Kidney glomerular epithelial cell (primary cell): ENCODE measurements around the gene IRF2.
"Not testable (repeated sequence)": the region's sequence is repeated elsewhere in the genome, so short reads cannot be mapped to it uniquely, and the experiment has no call there.

Source experiments
- DNase-seq: peaks from one replicate; lab custom pipeline; 2025; lab: John Stamatoyannopoulos, UW

The IRF2 gene

DNA sequence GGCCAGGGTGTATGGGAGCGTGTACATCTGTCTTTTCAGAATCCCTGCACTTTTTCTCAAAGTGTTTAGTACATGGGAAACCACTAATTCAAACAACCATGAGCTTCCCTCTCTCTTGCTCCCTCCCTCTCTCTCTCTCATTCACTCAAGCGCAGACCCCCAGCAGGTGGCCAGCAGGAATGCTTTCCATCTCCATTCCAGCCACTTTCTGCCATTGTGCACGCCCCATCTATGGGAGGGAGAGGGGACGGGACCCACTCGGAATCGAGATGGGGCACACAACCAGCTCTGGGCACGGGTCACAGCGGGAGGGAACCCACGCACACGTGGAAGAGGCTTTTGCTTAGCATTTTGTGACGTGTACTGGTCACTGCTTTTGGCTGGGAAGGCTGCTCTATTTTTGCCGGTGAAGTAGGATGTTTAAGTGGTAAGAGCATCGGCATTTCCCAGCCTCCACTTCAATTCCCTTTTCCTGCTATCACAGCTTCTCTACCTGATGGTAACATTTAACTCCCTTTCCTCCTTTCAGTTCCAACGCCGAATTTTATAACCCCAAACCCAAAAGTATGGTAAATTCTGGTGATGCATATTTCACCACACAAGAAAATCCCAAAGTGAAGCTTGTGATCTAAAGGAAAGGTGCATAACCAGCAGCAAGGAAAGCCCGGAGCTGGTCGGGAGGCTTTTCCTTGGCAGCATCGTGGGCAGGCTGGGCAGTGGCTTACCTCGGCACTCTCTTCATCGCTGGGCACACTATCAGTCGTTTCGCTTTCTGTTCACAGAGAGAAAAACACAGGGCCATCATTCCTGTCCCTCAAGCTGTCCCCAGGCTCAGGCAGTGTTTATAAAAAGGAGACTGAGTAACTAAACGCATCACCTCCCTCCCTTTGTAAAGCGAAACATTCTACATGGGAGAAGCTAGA is 84.1 kb downstream of the IRF2 start:
- DNase-seq = no peak

DNA sequence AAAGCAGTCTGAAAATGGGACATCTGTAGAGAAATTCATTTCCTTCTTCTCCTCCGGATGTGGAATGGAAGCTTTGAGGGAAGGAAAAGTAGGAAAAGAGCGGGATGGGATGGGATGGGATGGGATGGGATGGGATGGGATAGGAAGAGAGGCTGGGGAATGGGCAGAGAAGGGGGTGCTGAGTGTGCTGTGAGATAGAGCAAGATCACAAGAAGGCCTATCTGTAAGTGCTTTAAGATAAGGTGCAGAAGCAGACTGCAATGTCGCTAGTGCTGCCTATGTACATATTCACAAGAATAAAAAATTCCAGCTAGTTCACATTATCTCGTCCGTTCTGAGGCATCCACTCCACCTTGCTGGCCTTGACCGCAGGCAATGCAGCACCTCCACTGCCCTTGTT is 86.2 kb downstream of the IRF2 start:
- no peak for DNase-seq

DNA sequence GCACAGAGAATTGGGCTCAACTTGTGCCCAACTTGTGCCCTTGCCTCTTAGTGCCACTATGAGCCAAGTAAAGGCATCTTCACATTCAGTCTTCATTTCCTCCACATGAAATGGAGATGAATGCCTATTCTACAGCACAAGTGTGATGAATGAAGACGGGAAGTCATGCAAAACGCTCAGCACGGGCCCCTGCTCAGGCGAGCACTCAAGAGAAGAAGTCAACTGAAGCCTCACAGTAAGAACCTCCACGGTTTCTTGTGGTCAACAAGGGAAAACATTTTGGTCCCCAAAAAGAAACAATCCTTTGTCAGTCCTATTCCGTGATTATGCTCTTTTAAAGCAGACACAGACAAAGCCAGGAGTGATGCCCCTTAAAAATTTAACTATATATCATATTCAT is 87.0 kb downstream of the IRF2 start:
- DNase-seq = no peak

DNA sequence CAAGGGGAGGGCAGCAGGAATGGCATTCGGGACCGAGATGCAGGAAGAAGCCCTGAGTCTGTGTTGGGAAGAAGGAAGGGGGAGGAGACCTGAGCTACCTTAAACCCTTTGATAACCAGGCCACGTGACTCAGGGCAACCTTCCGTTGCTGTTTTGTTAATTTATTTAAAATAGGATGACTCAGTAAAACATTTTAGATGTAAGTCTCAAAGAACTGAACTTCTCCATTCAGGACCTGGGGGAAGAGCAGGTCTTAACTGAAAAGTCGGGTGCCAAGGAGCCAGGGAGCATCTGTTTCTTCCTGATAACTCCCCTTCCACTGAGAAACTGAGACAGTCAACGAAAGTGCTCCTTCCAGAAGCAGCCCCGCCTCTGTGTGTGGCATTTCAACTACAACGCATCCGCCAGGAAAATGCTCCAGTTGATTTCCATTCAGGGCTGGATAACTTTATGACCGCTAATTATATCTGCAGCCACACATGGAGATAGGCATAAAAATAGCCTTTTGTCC is 88.0 kb downstream of the IRF2 start:
- DNase-seq = peak; percentile 8

DNA sequence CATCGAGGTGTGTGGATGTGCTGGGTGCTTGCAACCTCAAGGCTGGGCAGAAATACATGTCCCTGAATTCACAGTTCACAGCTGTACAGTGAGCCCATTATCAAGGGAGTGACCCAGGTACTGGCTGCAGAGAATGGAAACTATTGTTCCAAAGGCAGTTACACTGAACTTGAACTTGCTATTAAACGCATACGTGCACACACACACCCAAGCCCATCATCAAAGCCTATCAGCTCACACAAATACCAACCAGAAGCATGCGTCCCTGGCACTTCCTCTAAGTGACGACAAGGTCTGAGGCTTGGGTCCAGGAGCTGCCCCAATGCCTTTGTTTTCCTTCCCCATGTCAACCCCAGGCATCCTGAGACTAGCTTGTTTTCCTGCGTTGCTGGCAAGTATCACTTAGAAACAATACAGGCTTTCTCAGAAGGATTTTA is 88.6 kb downstream of the IRF2 start:
- no peak for DNase-seq

DNA sequence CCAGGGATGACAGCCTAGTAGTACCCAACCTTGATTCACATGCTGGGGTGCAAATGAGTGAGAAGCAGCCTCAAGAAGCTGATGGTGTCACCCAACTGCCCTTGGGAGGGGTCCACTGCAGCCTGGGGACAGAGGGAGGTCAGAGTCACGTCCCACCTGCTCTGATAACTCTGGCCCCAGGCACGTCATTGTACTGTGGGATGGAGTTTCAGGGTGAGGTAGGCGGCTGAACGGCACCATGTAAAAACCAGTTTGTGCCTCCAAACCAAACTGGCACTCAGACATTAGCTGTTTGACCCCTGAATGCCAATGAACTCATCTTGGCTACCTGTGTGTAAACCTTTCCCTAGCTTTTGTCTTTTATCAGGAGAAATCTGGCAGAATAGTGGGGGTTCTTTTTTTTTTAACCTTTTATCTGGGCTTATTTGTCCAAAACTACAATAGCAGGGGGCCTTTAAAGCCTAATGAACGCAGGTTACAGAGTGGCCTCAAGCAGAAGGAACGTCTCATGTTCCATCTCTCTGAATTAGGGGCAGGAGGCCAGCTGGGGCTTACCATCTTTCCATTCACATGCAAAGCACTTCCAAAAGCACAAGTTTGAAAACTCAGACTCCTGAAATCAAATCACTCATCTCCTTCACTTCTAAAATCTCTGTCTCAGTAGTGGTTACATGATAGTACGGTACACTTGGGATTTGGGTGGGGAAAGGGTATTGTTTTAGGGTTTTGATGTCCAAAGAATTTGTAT is 89.4 kb downstream of the IRF2 start:
- DNase-seq = no peak

DNA sequence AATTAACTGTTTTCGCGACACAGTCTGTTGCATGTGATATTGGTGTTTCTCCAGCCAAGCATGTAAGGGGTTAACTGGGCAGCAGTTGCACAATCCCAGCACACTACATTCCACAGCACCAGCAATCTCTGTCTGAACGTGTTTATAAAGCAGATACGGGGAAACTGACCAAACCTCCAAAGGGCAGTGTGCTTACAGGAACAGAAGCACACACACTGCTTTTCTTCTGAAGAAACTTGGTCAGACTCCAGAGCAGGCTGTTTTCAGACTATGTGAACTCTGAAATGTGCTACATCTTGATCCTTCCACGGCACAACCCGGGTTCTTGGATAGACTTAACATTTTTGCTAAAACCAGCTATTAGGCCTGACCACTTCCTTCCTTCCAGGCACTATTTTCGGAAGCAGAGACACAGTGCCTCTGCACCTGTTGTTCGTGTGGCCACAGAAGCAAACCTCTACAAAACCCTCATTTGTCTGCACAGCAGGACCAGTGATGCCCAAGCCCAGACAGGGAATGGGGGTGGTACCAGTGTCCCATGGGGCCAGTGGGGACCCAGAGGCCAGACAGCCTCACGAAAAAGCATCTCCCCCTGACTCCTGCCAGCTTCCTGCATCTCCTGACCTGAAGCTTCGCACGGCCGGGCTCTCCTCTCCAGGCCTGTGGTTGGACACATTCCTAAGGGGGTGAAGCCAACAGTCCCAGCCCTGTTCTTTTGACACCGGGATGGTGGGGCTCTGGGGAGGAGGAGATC is 90.1 kb downstream of the IRF2 start:
- peak; percentile 74 for DNase-seq

DNA sequence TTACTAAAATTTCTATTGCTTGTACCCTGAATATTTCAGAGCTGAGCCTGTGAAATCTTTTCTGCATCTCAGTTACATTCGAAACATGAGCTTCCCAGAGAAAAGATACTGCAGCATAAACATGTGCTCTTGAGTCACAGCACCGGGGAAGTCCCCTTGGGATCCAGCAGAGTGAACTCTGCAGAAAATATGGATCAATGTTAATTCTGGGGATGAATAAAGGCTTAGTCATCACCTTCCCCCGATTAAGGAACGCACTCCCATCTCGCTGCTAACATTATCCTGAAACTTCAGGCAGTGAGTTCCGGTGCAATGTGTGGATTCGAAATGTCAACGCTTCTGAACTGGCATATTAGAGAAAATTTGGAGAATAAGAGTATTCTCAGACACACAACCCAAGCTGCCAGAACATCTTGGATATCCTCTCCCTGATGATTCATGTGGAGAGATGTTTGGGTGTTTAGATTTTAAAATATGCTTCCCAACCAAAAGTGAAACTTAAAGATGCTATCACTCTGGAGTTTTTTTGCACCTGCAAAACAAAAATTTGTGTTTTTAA is 90.8 kb downstream of the IRF2 start:
- DNase-seq = peak; percentile 86

DNA sequence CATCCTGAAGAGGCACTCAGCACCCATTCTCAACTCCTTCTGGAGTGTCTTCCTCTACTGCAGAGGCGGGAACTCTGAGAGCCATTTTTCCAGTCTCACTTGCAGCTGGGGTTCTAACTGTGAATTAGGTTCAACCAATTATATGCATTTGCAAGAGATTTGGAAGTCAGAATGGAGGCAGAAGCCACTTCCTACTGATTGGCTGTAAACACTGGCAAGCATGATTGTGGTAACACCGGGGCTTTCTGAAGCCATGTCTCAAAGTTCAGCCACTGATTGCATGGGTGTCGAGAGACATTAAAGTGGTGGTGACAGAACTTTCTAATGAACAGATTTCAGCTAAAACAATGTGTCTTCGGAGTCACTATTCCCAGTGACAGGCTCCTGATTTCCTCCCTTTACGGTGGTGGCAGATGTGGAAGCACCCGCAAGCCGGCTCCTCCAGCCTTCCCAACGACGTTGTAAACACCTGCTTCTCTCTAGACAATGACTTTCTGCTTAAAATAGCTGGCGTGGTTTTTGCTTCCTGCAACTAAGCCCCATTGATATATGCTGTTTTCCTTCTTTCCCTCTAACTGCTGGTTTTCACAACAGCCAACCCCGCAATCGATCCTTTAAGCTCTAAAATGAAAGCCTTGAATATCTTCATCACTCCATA is 92.0 kb downstream of the IRF2 start:
- DNase-seq = no peak

DNA sequence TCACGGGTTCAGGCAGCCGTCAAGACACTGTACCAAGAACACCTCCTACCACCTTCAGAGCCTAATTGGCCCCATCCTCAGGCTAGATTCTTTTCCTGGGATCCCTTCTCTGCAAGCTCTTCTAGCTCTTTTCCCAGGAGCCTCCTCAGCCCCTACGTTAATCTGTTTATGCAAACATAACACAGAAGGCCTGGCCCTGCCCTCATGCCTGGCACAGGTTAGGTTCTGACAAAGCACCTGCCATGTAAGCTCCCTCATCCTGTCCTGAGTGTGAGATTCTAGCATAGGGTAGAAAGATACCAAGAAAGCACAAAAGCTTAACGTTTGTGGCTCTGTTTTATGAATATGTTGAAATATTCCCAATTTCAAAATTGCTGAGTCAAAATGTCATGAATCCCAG is 93.6 kb downstream of the IRF2 start:
- DNase-seq = no peak

DNA sequence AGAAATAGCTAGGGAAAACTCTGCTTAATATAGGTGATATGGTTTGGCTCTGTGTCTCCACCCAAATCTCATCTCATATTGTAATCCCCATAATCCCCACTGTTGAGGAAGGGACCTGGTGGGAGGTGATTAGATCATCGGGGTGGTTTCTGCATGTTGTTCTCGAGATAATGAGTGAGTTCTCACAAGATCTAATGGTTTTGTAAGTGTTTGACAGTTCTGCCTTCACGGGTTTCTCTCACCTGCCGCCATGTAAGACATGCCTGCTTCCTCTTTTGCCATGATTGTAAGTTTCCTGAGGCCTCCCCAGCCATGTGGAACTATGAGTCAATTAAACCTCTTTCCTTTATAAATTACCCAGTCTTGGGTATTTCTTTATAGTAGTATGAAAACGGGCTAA is 94.1 kb downstream of the IRF2 start:
- DNase-seq = not testable (repeated sequence)

DNA sequence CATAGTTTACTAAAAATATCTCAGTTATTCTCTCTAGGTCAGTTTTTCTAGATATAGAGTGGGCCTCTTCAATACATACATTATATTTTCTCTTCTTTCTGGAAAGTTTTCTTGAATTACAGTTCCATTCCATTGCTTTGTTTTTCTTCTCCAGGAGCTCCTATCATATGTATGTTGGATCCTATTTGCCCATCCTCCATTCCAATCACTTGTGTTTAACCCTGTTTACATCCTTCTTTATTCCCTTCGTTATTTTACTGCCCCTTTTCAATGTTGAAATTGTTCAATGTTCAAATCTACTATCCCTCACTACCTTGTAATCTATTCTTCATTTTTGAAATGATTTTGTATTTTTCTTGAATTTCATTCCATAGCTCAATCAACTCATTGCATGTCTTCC is 97.4 kb downstream of the IRF2 start:
- no peak for DNase-seq

DNA sequence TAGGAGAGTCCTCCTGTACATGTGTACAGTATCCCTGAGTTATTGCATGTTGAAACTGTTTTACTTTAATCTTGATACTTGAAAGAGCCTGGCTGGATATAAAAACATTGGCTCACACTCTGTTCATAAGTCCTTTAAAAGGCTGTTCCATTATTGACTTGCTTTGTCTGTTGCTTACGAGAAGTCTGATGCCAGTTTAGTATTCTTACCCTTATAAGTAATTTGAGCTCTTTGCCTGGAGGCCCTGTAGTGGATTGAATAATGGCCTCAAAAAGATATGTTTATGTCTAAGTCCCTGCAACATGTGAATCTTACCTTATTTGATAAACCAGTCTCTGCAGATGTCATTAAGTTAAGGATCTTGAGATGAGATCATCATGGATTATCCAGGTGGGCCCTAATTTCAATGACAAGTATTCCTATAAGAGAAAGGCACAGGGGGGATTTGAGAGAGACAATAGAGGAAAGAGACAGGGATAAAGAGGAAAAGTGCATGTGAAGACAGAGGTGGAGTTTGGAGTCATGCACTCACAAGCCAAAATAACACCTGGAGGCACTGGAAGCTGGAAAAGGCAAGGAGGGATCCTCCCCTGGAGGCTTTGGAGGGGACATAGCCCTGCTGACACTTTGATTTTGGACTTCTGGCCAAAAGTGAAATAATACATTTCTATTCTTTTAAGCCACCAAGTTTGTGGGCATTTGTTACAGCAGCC is 98.1 kb downstream of the IRF2 start:
- DNase-seq = no peak

DNA sequence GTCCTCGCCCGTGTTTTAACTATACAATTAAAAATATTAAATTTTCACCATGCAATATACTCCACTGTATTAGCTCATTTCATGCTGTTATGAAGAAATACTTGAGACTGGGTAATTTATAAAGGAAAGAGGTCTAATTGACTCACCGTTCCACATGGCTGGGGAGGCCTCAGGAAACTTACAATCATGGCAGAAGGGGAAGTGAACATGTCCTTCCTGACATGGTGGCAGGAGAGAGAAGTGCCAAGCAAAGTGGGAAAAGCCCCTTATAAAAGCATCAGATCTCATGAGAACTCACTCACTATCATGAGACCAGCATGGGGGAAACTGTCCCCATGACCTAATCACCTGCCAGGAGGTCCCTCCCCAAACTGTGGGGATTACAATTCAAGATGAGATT is 98.7 kb downstream of the IRF2 start:
- not testable (repeated sequence) for DNase-seq

DNA sequence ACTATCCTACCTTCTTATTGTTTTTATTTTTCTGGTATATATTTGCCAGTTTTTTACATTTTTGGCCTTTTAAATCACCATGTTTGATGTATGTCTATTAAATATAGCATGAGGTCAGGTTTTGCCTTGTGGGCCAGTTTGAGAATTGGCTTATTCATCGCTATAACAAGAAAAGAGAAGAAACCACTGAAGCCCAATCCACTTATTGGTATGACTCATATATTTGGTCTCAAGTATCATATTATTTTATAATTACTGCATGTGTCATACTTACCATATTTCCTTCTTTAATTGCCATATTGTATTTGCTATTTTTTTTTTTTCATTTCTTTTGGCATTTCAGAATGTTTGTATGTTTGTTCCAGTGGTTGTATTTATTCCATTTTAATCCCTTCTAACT is 99.3 kb downstream of the IRF2 start:
- no peak for DNase-seq

DNA sequence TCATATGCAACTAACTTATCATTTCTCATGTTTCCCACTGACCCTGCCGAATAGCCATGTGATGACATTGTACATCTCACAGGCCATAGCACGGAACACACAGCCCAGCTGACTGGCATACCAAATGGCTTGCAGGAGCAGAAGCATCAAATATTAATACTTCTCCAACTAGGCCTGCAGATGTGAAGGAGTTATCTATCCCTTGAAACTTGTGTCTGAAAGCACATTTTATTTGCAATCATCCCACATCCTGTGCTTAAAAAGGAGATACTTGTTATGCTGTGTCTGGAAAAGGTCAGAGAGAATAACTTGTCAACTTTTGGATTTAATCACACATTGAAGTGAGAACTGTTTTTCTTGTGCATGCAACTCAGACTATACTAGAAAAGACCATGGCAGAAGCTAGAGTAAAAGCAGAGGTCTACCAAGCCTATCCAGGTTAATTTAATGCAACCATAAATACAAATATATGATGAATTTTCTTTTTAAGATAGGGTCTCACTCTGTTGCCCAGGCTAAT is 100.4 kb downstream of the IRF2 start:
- no peak for DNase-seq

DNA sequence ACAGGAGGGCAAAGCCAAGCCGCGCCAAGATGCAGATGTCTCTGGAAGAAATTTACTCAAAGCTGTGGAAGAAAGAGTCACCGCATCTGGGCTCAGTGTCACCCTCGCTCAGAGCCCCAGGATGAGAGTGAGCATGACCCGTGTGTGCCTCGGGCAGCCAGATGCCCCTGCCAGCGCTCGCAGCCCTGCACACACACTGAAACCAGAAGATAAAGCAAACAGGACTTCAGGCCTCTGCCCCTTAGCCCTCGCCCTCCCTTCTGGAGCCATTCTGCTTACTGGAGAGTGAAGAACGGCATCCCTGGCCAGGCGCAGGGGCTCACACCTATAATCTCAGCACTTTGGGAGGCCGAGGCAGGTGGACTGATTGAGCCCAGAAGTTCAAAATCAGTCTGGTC is 103.0 kb downstream of the IRF2 start:
- no peak for DNase-seq

DNA sequence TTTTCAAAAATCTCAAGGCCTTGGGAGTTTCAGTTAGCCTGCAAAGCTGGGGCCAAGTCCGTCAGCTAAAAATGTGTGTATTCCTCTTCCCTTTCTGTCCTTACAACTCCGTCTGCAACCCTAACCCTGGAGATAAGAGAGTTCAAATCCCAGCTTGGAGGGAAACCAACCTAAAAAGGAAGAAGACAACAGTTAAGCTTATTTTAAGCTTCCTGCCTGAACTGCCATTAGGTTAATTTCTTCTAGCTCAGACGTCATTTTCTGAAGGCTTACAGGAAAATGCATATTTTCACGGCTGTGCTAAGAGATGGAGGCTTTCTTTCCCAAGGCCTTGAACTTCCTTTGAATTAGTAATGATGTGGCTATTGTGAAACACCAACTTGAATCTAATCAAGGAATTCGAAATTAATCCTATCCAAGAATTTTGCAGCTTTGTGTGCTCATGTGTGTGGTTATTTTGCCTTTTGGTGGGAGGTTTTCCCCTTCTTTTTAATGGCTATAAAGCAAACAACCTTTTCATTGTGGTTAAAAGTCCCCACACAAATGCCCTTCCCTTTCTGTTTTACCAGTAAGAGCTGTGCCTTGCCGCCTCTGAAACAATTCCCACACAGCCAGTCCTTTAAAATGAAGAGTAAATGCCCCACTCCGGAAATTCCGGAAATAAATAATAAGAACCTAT is 103.5 kb downstream of the IRF2 start:
- DNase-seq = no peak

DNA sequence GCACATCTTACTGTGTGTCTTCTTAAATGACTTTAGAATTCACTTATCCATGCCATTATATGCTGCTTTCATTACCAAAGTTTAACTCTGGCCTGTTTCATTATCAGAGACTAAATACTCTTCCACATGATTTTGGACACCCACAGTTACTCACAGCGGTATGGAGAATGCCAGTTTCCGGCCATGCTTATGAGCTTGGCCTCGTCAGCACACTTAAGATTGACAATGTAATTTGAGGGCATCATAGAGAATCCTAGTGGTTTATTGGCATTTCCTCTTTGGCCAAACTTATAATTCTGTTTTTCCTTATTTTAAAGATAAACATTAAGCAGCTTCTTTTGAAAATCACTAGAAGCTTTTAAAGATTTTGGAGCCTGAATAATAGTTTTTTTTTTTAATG is 104.5 kb downstream of the IRF2 start:
- no peak for DNase-seq

DNA sequence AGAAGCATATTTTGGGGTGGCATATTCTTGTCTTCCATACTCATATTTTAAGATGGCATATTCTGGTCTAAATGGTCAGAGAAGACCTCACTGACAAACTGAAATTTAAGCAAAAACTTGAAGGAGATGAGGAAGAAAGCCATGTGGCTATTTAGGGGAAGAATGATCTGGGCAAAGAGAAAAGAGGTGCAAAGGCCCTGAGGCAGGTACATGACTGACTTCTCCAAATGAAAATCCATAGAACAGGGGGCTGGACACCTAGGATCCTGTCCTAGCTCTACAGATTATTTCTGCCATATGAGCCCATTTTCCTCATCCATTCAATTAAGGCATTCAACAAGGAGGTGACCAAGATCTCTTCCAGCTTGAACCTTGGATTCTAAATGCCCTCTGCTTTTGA is 105.6 kb downstream of the IRF2 start:
- DNase-seq = no peak
